Mesothelial cell of epicardium (in vitro differentiated cells): ENCODE results near the gene NPHP1. TPM values are rescaled to one million over a fixed set of nuclear protein-coding genes. Genes with fewer than 3 reads are reported as not detected.
"Not testable (repeated sequence)": the region's sequence is repeated elsewhere in the genome, so short reads cannot be mapped to it uniquely, and the experiment has no call there.

Experiments used
- DNase-seq, 2 experiments: peaks; one replicate each; pipeline ENCODE4 v3.0.0; 2021; ENCODE audit warnings: low spot score in 2 of 2; ENCODE audit not compliant: unreplicated experiment in 2 of 2
- H3K27ac Mint-ChIP-seq: 2 replicates; pipeline ENCODE4 v1.8.0; 2021; ENCODE audit warnings: mixed read lengths
- H3K27me3 Mint-ChIP-seq: 2 replicates; pipeline ENCODE4 v1.8.0; 2021; ENCODE audit warnings: low read depth, mixed read lengths
- H3K36me3 Mint-ChIP-seq: 2 replicates; pipeline ENCODE4 v1.8.0; 2021; ENCODE audit warnings: mixed read lengths
- H3K4me1 Mint-ChIP-seq: 2 replicates; pipeline ENCODE4 v1.8.0; 2021; ENCODE audit warnings: mixed read lengths
- H3K4me3 Mint-ChIP-seq: 2 replicates; pipeline ENCODE4 v1.8.0; 2021; ENCODE audit warnings: mild to moderate bottlenecking, moderate library complexity, mixed read lengths
- H3K9me3 Mint-ChIP-seq: 2 replicates; pipeline ENCODE4 v1.8.0; 2021; ENCODE audit warnings: mixed read lengths
- CTCF ChIP-seq: fragments of 200-600 bp; sonication (generic); IDR thresholded peaks from one replicate; pipeline ENCODE4 v1.5.0; 2021; ENCODE audit warnings: antibody characterized with exemption; ENCODE audit not compliant: unreplicated experiment
- total RNA-seq: library from RNA; stranded (reverse); gene quantifications from 3 replicates; pipeline ENCODE4 v1.2.1, GENCODE V29; 2021

The NPHP1 gene
- total RNA-seq, 1 donor from 2014 or later, result 5.1 TPM

- TF ChIP-seq CTCF, result no peak
- Mint-ChIP-seq H3K27ac (no peak overlapping the region), H3K9me3 (peaks cover 5% of the 10 kb centered on the region), H3K27me3 (peaks cover 73% of the 10 kb centered on the region), H3K4me3 (no peak overlapping the region), H3K4me1 (no peaks in the 10 kb centered on the region), H3K36me3 (no peaks in the 10 kb centered on the region)
- DNase-seq, result no peak
These were observed 15.4 kb upstream of the NPHP1 start for GRCh38 chr2:110220190-110220564.

- no peak for TF ChIP-seq CTCF
- H3K4me3 Mint-ChIP-seq, result no peak overlapping the region
- H3K27ac Mint-ChIP-seq, result no peak overlapping the region
- DNase-seq, result no peak
- H3K27me3 Mint-ChIP-seq, result peaks cover 72% of the 10 kb centered on the region
- H3K9me3 Mint-ChIP-seq, result peaks cover 5% of the 10 kb centered on the region
- no peaks in the 10 kb centered on the region for H3K4me1 Mint-ChIP-seq
- H3K36me3 Mint-ChIP-seq, result no peaks in the 10 kb centered on the region
These were observed 14.8 kb upstream of the NPHP1 start for GRCh38 chr2:110219496-110220189.

GRCh38 chr2:110218889-110219288 is 14.1 kb upstream of the NPHP1 start:
- H3K27ac Mint-ChIP-seq, H3K4me3 Mint-ChIP-seq: not testable (repeated sequence)
- peaks cover 71% of the 10 kb centered on the region for H3K27me3 Mint-ChIP-seq

GRCh38 chr2:110216803-110217202 is 12.0 kb upstream of the NPHP1 start:
- no peak for TF ChIP-seq CTCF
- H3K4me3 Mint-ChIP-seq, result no peak overlapping the region
- peaks cover 11% of the 10 kb centered on the region for H3K9me3 Mint-ChIP-seq
- peaks cover 57% of the 10 kb centered on the region for H3K27me3 Mint-ChIP-seq
- H3K36me3 Mint-ChIP-seq, result no peaks in the 10 kb centered on the region
- no peaks in the 10 kb centered on the region for H3K4me1 Mint-ChIP-seq
- H3K27ac Mint-ChIP-seq, result no peak overlapping the region
- DNase-seq, result no peak

More at GRCh38 chr2:110218889-110219288, 14.1 kb upstream of the NPHP1 start:
- H3K9me3 Mint-ChIP-seq, result peaks cover 11% of the 10 kb centered on the region
- not testable (repeated sequence) for DNase-seq, H3K4me1 Mint-ChIP-seq, H3K36me3 Mint-ChIP-seq

- Mint-ChIP-seq H3K27ac (no peak overlapping the region), H3K27me3 (peaks cover 51% of the 10 kb centered on the region), H3K36me3 (no peaks in the 10 kb centered on the region), H3K4me1 (peaks cover 4% of the 10 kb centered on the region), H3K4me3 (no peak overlapping the region), H3K9me3 (peaks cover 9% of the 10 kb centered on the region)
- no peak for DNase-seq
- no peak for TF ChIP-seq CTCF
These were observed 11.4 kb upstream of the NPHP1 start for GRCh38 chr2:110216199-110216598.

- DNase-seq, result no peak
- Mint-ChIP-seq H3K4me1 (peaks cover 4% of the 10 kb centered on the region), H3K27me3 (peaks cover 48% of the 10 kb centered on the region), H3K4me3 (no peak overlapping the region), H3K9me3 (peaks cover 9% of the 10 kb centered on the region), H3K27ac (no peak overlapping the region), H3K36me3 (no peaks in the 10 kb centered on the region)
- TF ChIP-seq CTCF, result no peak
These were observed 10.8 kb upstream of the NPHP1 start for GRCh38 chr2:110215566-110216158.
